ENCODE results near the gene CARMIL3.

The CARMIL3 gene

DNA sequence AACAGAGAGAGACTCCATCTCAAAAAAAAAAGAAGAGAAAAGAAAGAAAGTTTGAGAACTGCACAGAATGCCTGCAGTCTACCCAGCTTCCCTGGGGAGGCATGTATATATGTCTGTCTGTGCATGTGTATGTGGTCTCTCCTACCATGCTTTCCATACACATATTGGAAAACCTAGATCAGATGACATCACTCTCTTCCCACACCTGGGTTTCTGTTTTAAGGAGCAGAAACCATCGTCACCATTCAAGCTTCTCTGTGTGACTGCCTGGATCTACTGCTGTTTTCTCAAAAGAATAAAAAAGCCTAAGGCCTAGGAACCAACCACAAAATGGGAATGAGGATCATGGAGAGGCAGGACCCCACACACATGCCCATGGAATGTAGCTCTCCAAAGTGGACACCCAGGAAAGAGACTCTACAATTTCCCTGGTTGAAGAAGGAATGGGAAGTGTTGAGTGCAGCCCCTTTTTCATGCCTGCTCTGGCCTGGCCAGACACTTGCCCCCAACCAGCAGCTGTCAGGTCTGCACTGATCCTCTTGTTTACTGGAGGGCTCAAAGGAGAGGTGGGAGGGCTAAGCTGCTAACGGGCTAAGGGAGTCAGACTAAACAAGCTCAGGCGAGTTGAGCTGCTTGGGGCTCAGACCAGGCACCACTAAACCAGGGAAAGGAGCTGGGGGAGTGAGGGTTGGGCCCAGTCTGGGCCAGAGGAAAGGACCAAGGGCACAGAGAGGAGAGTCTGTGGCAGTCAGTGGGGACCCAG lies 34.6 kb downstream of the CARMIL3 start:
- ATAC-seq: no peak
- TF ChIP-seq ZC3H10 (CRISPR knock-in tag; IDR thresholded peaks at IDR 0.05): no peak
- TF ChIP-seq ZNF565 (CRISPR knock-in tag; conservative IDR thresholded peaks at IDR 0.05; ENCODE audit: low read depth): no peak
- TF ChIP-seq, protein P1, sequence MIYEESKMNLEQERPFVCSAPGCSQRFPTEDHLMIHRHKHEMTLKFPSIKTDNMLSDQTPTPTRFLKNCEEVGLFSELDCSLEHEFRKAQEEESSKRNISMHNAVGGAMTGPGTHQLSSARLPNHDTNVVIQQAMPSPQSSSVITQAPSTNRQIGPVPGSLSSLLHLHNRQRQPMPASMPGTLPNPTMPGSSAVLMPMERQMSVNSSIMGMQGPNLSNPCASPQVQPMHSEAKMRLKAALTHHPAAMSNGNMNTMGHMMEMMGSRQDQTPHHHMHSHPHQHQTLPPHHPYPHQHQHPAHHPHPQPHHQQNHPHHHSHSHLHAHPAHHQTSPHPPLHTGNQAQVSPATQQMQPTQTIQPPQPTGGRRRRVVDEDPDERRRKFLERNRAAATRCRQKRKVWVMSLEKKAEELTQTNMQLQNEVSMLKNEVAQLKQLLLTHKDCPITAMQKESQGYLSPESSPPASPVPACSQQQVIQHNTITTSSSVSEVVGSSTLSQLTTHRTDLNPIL (CRISPR knock-in tag; IDR thresholded peaks at IDR 0.05; ENCODE audit: low read depth): no peak
- no peak for TF ChIP-seq PPARA (CRISPR knock-in tag; IDR thresholded peaks at IDR 0.05; ENCODE audit: borderline replicate concordance)
- TF ChIP-seq CSDC2 (CRISPR knock-in tag; IDR thresholded peaks at IDR 0.05): no peak
- no peak for TF ChIP-seq ZFP3 (CRISPR knock-in tag; IDR thresholded peaks at IDR 0.05)
- TF ChIP-seq ARNTL (CRISPR knock-in tag; IDR thresholded peaks at IDR 0.05; ENCODE audit: borderline replicate concordance, low read depth): no peak
- TF ChIP-seq, protein P2, sequence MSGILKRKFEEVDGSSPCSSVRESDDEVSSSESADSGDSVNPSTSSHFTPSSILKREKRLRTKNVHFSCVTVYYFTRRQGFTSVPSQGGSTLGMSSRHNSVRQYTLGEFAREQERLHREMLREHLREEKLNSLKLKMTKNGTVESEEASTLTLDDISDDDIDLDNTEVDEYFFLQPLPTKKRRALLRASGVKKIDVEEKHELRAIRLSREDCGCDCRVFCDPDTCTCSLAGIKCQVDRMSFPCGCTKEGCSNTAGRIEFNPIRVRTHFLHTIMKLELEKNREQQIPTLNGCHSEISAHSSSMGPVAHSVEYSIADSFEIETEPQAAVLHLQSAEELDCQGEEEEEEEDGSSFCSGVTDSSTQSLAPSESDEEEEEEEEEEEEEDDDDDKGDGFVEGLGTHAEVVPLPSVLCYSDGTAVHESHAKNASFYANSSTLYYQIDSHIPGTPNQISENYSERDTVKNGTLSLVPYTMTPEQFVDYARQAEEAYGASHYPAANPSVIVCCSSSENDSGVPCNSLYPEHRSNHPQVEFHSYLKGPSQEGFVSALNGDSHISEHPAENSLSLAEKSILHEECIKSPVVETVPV (CRISPR knock-in tag; IDR thresholded peaks at IDR 0.05): no peak
- no peak for TF ChIP-seq TCF4 (CRISPR knock-in tag; IDR thresholded peaks at IDR 0.05; ENCODE audit: borderline replicate concordance)
- TF ChIP-seq OSR1 (CRISPR knock-in tag; IDR thresholded peaks at IDR 0.05): no peak
- TF ChIP-seq SNAI2 (CRISPR knock-in tag; IDR thresholded peaks at IDR 0.05): no peak
- TF ChIP-seq, protein P3, sequence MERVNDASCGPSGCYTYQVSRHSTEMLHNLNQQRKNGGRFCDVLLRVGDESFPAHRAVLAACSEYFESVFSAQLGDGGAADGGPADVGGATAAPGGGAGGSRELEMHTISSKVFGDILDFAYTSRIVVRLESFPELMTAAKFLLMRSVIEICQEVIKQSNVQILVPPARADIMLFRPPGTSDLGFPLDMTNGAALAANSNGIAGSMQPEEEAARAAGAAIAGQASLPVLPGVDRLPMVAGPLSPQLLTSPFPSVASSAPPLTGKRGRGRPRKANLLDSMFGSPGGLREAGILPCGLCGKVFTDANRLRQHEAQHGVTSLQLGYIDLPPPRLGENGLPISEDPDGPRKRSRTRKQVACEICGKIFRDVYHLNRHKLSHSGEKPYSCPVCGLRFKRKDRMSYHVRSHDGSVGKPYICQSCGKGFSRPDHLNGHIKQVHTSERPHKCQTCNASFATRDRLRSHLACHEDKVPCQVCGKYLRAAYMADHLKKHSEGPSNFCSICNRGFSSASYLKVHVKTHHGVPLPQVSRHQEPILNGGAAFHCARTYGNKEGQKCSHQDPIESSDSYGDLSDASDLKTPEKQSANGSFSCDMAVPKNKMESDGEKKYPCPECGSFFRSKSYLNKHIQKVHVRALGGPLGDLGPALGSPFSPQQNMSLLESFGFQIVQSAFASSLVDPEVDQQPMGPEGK (CRISPR knock-in tag; IDR thresholded peaks at IDR 0.05; ENCODE audit: borderline replicate concordance): no peak
- no peak for TF ChIP-seq ZNF8 (CRISPR knock-in tag; IDR thresholded peaks at IDR 0.05)
- TF ChIP-seq BACH2 (CRISPR knock-in tag; IDR thresholded peaks at IDR 0.05; ENCODE audit: borderline replicate concordance): no peak
- TF ChIP-seq, protein P4, sequence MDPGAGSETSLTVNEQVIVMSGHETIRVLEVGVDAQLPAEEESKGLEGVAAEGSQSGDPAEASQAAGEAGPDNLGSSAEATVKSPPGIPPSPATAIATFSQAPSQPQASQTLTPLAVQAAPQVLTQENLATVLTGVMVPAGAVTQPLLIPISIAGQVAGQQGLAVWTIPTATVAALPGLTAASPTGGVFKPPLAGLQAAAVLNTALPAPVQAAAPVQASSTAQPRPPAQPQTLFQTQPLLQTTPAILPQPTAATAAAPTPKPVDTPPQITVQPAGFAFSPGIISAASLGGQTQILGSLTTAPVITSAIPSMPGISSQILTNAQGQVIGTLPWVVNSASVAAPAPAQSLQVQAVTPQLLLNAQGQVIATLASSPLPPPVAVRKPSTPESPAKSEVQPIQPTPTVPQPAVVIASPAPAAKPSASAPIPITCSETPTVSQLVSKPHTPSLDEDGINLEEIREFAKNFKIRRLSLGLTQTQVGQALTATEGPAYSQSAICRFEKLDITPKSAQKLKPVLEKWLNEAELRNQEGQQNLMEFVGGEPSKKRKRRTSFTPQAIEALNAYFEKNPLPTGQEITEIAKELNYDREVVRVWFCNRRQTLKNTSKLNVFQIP (CRISPR knock-in tag; IDR thresholded peaks at IDR 0.05; ENCODE audit: borderline replicate concordance, low read depth): no peak
- TF ChIP-seq, protein P5, sequence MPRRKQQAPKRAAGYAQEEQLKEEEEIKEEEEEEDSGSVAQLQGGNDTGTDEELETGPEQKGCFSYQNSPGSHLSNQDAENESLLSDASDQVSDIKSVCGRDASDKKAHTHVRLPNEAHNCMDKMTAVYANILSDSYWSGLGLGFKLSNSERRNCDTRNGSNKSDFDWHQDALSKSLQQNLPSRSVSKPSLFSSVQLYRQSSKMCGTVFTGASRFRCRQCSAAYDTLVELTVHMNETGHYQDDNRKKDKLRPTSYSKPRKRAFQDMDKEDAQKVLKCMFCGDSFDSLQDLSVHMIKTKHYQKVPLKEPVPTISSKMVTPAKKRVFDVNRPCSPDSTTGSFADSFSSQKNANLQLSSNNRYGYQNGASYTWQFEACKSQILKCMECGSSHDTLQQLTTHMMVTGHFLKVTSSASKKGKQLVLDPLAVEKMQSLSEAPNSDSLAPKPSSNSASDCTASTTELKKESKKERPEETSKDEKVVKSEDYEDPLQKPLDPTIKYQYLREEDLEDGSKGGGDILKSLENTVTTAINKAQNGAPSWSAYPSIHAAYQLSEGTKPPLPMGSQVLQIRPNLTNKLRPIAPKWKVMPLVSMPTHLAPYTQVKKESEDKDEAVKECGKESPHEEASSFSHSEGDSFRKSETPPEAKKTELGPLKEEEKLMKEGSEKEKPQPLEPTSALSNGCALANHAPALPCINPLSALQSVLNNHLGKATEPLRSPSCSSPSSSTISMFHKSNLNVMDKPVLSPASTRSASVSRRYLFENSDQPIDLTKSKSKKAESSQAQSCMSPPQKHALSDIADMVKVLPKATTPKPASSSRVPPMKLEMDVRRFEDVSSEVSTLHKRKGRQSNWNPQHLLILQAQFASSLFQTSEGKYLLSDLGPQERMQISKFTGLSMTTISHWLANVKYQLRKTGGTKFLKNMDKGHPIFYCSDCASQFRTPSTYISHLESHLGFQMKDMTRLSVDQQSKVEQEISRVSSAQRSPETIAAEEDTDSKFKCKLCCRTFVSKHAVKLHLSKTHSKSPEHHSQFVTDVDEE (CRISPR knock-in tag; IDR thresholded peaks at IDR 0.05): no peak

DNA sequence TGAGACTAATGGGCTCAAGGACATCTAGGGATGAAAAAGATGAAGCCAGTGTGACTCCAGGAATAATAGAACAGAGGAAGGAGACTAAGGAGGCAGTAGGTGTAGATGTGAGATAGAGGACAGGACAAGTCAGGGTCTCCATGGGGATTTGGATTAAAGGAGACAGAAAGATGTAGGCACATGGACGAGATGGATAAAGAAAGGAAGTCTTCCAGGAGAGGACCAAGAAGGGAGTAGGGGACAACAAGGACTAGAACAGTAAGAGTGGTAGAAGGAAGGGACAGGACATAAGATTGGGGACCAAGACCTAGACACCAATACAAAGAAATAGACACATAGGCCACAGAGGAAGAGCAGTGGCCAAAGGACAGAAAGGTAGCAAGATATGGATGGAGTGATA lies 35.2 kb downstream of the CARMIL3 start:
- TF ChIP-seq OSR1 (CRISPR knock-in tag; IDR thresholded peaks at IDR 0.05) (no peak), TCF4 (CRISPR knock-in tag; IDR thresholded peaks at IDR 0.05; ENCODE audit: borderline replicate concordance) (no peak)
- ATAC-seq: no peak

DNA sequence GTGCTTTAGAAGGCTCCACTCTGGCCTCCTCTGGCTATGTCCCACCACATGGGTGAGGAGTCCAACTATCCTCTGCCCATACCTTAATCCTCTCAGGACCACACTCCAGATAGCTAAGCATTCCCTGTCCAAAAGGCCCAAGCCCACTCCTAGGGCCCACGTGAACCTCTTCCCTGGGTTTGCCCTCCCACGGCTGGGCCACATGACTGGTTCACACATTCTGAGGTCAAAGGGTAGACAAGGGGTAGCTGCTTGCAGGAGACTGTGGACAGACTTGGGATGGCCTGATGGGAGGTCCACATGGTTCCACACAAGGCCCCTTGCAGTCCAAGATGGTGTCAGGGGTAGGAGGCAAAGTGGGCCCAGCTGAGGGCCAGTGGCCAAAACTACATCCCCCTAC lies 36.3 kb downstream of the CARMIL3 start:
- ATAC-seq: no peak
- TF ChIP-seq, protein P3 (CRISPR knock-in tag; IDR thresholded peaks at IDR 0.05; ENCODE audit: borderline replicate concordance): no peak
- TF ChIP-seq ESRRG (CRISPR knock-in tag; IDR thresholded peaks at IDR 0.05): no peak
- TF ChIP-seq ZNF8 (CRISPR knock-in tag; IDR thresholded peaks at IDR 0.05): no peak

Data from SK-N-SH treated with all-trans-retinoic acid at 6 μM for 48 hours (cell line).